Activated naive CD8-positive, alpha-beta T cell treated with anti-CD3 and anti-CD28 coated beads for 36 hours (primary cell): ENCODE results near the gene DLEC1. TPM values are rescaled to one million over a fixed set of nuclear protein-coding genes. Genes with fewer than 3 reads are reported as not detected.
"Not testable (repeated sequence)": the region's sequence is repeated elsewhere in the genome, so short reads cannot be mapped to it uniquely, and the experiment has no call there.

ENCODE experiments used
- DNase-seq: peaks from one replicate; pipeline ENCODE4 v3.0.0; 2021
- H3K27ac Mint-ChIP-seq: one replicate; pipeline ENCODE4 v1.8.0; 2022; ENCODE audit warnings: mild to moderate bottlenecking, moderate library complexity, mixed read lengths
- H3K27me3 Mint-ChIP-seq: one replicate; pipeline ENCODE4 v1.8.0; 2022; ENCODE audit warnings: mild to moderate bottlenecking, mixed read lengths
- H3K36me3 Mint-ChIP-seq: one replicate; pipeline ENCODE4 v1.8.0; 2021; ENCODE audit warnings: mild to moderate bottlenecking, mixed read lengths
- H3K4me1 Mint-ChIP-seq: one replicate; pipeline ENCODE4 v1.8.0; 2021; ENCODE audit warnings: mixed read lengths
- H3K4me3 Mint-ChIP-seq: one replicate; pipeline ENCODE4 v1.8.0; 2022; ENCODE audit warnings: mild to moderate bottlenecking, moderate library complexity, mixed read lengths
- H3K9me3 Mint-ChIP-seq: one replicate; pipeline ENCODE4 v1.8.0; 2022; ENCODE audit warnings: mixed read lengths
- total RNA-seq, 2 experiments: library from RNA; stranded (reverse); gene quantifications; one replicate each; pipeline ENCODE4 v1.2.3, GENCODE V29; 2021

Gene DLEC1
- total RNA-seq, 2 experiments from 2014 or later: 0.12 to 0.52 TPM

- peaks cover 15% of the 10 kb centered on the region for H3K27me3 Mint-ChIP-seq
- peaks cover 27% of the 10 kb centered on the region for H3K4me1 Mint-ChIP-seq
- no peak overlapping the region for H3K27ac Mint-ChIP-seq
- DNase-seq: no peak
- peaks cover 8% of the 10 kb centered on the region for H3K36me3 Mint-ChIP-seq
- peaks cover 9% of the 10 kb centered on the region for H3K9me3 Mint-ChIP-seq
- H3K4me3 Mint-ChIP-seq: no peak overlapping the region
Observed at GRCh38 chr3:38036906-38037305, 2.1 kb upstream of the DLEC1 start.

GRCh38 chr3:38038447-38038911, 529 bp upstream of the DLEC1 start:
- H3K4me3 Mint-ChIP-seq: peak overlapping the region; percentile 70
- H3K9me3 Mint-ChIP-seq: peaks cover 9% of the 10 kb centered on the region
- peaks cover 27% of the 10 kb centered on the region for H3K4me1 Mint-ChIP-seq
- peak; percentile 37 for DNase-seq
- H3K36me3 Mint-ChIP-seq: peaks cover 8% of the 10 kb centered on the region
- peaks cover 10% of the 10 kb centered on the region for H3K27me3 Mint-ChIP-seq
- H3K27ac Mint-ChIP-seq: peak overlapping the region; percentile 88

- Mint-ChIP-seq H3K9me3 (peaks cover 9% of the 10 kb centered on the region), H3K27ac (peak overlapping the region; percentile 88), H3K36me3 (peaks cover 8% of the 10 kb centered on the region), H3K27me3 (peaks cover 3% of the 10 kb centered on the region), H3K4me1 (peaks cover 27% of the 10 kb centered on the region), H3K4me3 (peak overlapping the region; percentile 70)
- no peak for DNase-seq
Observed at GRCh38 chr3:38039899-38040261, 872 bp downstream of the DLEC1 start.

GRCh38 chr3:38040401-38040800, 1.4 kb downstream of the DLEC1 start:
- DNase-seq: no peak
- Mint-ChIP-seq H3K9me3 (peaks cover 9% of the 10 kb centered on the region), H3K4me3 (peak overlapping the region; percentile 70), H3K27ac (no peak overlapping the region), H3K27me3 (peaks cover 3% of the 10 kb centered on the region), H3K4me1 (peaks cover 27% of the 10 kb centered on the region), H3K36me3 (peaks cover 8% of the 10 kb centered on the region)

GRCh38 chr3:38043486-38043885, 4.5 kb downstream of the DLEC1 start:
- DNase-seq: no peak
- Mint-ChIP-seq H3K27ac (no peak overlapping the region), H3K4me3 (no peak overlapping the region), H3K36me3 (no peaks in the 10 kb centered on the region), H3K27me3 (peaks cover 3% of the 10 kb centered on the region), H3K9me3 (peaks cover 2% of the 10 kb centered on the region), H3K4me1 (peaks cover 20% of the 10 kb centered on the region)

GRCh38 chr3:38046027-38046426, 7.0 kb downstream of the DLEC1 start:
- Mint-ChIP-seq H3K36me3 (no peaks in the 10 kb centered on the region), H3K4me3 (no peak overlapping the region), H3K27me3 (no peaks in the 10 kb centered on the region), H3K9me3 (no peaks in the 10 kb centered on the region), H3K27ac (no peak overlapping the region), H3K4me1 (no peaks in the 10 kb centered on the region)
- DNase-seq: no peak

- H3K9me3 Mint-ChIP-seq: no peaks in the 10 kb centered on the region
- DNase-seq: no peak
- no peak overlapping the region for H3K4me3 Mint-ChIP-seq
- no peak overlapping the region for H3K27ac Mint-ChIP-seq
- H3K36me3 Mint-ChIP-seq: no peaks in the 10 kb centered on the region
- H3K27me3 Mint-ChIP-seq: no peaks in the 10 kb centered on the region
- no peaks in the 10 kb centered on the region for H3K4me1 Mint-ChIP-seq
Observed at GRCh38 chr3:38046821-38047220, 7.8 kb downstream of the DLEC1 start.

- no peak overlapping the region for H3K4me3 Mint-ChIP-seq
- H3K27me3 Mint-ChIP-seq: no peaks in the 10 kb centered on the region
- H3K4me1 Mint-ChIP-seq: no peaks in the 10 kb centered on the region
- no peaks in the 10 kb centered on the region for H3K9me3 Mint-ChIP-seq
- H3K36me3 Mint-ChIP-seq: no peaks in the 10 kb centered on the region
- H3K27ac Mint-ChIP-seq: no peak overlapping the region
- DNase-seq: no peak
Observed at GRCh38 chr3:38047896-38048295, 8.9 kb downstream of the DLEC1 start.

- no peaks in the 10 kb centered on the region for H3K27me3 Mint-ChIP-seq
- H3K4me3 Mint-ChIP-seq: no peak overlapping the region
- peaks cover under 1% of the 10 kb centered on the region for H3K4me1 Mint-ChIP-seq
- H3K36me3 Mint-ChIP-seq: no peaks in the 10 kb centered on the region
- H3K9me3 Mint-ChIP-seq: no peaks in the 10 kb centered on the region
- H3K27ac Mint-ChIP-seq: no peak overlapping the region
- no peak for DNase-seq
Observed at GRCh38 chr3:38049358-38050126, 10.5 kb downstream of the DLEC1 start.

- Mint-ChIP-seq H3K4me3 (no peak overlapping the region), H3K9me3 (no peaks in the 10 kb centered on the region), H3K4me1 (peaks cover 4% of the 10 kb centered on the region), H3K27ac (no peak overlapping the region), H3K27me3 (no peaks in the 10 kb centered on the region), H3K36me3 (no peaks in the 10 kb centered on the region)
- DNase-seq: no peak
Observed at GRCh38 chr3:38051131-38051530, 12.1 kb downstream of the DLEC1 start.

GRCh38 chr3:38053286-38053685, 14.3 kb downstream of the DLEC1 start:
- not testable (repeated sequence) for H3K36me3 Mint-ChIP-seq, H3K4me3 Mint-ChIP-seq

GRCh38 chr3:38053813-38054498, 14.9 kb downstream of the DLEC1 start:
- DNase-seq, H3K27ac Mint-ChIP-seq, H3K4me1 Mint-ChIP-seq, H3K9me3 Mint-ChIP-seq, H3K4me3 Mint-ChIP-seq, H3K36me3 Mint-ChIP-seq, H3K27me3 Mint-ChIP-seq: not testable (repeated sequence)

More at GRCh38 chr3:38053286-38053685, 14.3 kb downstream of the DLEC1 start:
- not testable (repeated sequence) for H3K27ac Mint-ChIP-seq, H3K4me1 Mint-ChIP-seq, H3K27me3 Mint-ChIP-seq, H3K9me3 Mint-ChIP-seq, DNase-seq

- Mint-ChIP-seq H3K36me3 (no peaks in the 10 kb centered on the region), H3K4me3 (no peak overlapping the region), H3K27ac (no peak overlapping the region), H3K9me3 (no peaks in the 10 kb centered on the region), H3K27me3 (no peaks in the 10 kb centered on the region), H3K4me1 (peaks cover 4% of the 10 kb centered on the region)
- DNase-seq: no peak
Observed at GRCh38 chr3:38054499-38055001, 15.5 kb downstream of the DLEC1 start.

- no peak for DNase-seq
- Mint-ChIP-seq H3K27me3 (no peaks in the 10 kb centered on the region), H3K4me3 (no peak overlapping the region), H3K9me3 (no peaks in the 10 kb centered on the region), H3K4me1 (peaks cover 4% of the 10 kb centered on the region), H3K36me3 (no peaks in the 10 kb centered on the region), H3K27ac (no peak overlapping the region)
Observed at GRCh38 chr3:38059148-38059547, 20.1 kb downstream of the DLEC1 start.

GRCh38 chr3:38059591-38059990, 20.6 kb downstream of the DLEC1 start:
- DNase-seq: no peak
- H3K4me3 Mint-ChIP-seq: no peak overlapping the region
- no peaks in the 10 kb centered on the region for H3K27me3 Mint-ChIP-seq
- H3K36me3 Mint-ChIP-seq: no peaks in the 10 kb centered on the region
- peaks cover 3% of the 10 kb centered on the region for H3K4me1 Mint-ChIP-seq
- H3K27ac Mint-ChIP-seq: no peak overlapping the region
- H3K9me3 Mint-ChIP-seq: no peaks in the 10 kb centered on the region
